Measurements from ENCODE around the gene SCAMP5. TPM values are rescaled to one million over a fixed set of nuclear protein-coding genes. Genes with fewer than 3 reads are reported as not detected.

SCAMP5 gene, protein sequence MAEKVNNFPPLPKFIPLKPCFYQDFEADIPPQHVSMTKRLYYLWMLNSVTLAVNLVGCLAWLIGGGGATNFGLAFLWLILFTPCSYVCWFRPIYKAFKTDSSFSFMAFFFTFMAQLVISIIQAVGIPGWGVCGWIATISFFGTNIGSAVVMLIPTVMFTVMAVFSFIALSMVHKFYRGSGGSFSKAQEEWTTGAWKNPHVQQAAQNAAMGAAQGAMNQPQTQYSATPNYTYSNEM
- 10 to 100 TPM; 18.8 to 28.3 (median 22.6) TPM for polyA plus RNA-seq (ENCODE audit: insufficient read length in 4 of 4)

DNA sequence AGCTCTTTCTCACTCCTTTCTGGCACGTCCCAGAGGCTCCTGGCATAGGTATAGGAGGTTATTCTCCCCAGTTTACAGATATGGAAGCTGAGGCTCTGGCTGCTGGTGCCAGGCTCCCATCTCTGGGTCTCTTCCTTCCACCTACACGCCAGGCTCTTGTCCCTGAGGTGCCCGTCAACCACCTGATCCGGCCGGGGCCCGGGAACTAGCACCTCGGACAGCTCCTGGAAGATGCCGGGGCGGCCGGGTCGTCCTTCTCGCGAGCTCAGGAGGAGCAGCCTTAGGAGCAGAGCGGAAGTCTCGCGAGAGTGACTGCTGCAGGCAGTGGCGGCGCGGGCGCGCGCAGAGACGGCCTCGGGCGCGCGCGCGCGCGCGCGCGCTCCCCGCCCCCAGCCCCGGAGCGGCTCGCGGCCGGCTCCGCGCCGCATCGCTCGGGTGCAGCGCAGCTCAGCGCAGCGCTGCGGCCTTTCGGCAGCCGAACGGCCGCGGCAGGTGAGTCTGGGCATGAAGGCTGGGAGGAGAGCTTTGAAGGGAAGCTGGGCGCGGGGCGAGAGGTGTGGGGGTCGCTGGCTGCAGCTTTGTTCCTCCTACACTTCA is at the start of gene SCAMP5:
SCAMP5 (plus strand) TSS at position 382 of the 597 bp plus-strand sequence. CDS start 16,277 bp downstream, outside the sequence.
- peak; percentile 86 to 92 (median 88) for DNase-seq (ENCODE audit: low read depth in 4 of 4, low spot score in 3 of 4)

DNA sequence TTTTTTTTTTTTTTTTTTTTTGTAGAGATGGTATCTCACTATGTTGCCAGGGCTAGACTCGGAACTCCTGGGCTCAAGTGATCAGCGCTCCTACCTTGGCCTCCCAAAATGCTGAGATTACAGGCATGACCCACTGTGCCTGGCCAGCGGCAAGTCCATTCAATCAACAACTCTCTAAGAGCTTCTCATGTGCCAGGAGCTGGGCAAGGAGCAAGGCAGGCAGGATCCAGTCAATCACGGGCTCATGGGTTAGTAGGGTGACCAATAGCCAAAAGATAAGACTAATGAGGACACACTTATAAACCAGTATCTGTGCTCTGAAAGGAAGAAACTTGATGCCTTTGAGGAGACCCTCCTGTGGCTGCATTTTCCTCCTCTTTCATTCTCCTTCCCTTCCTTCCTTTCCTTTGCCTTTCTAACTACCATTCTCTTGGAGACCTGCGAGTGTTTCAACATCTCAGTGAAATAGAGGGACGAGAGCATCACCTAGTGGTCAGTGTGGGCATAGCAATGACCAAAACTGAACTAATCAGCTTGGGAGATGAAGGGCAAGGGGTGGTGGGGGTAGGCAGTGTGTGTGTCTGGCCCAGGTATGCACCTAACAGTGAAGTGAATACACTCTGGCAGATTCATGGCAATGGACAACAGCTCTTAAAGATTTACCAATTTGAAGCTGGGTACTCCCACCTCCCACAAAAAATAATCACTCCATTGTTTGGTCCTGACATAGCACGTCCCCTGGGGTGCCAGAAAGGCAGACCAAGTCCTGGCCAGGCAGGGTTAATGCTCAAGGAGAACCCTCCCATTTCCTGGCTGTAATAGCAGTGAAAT is 45.1 kb upstream of the SCAMP5 start:
- peak in 1 of 4 donors; percentile 69 for DNase-seq (ENCODE audit: low read depth in 4 of 4, low spot score in 3 of 4)

DNA sequence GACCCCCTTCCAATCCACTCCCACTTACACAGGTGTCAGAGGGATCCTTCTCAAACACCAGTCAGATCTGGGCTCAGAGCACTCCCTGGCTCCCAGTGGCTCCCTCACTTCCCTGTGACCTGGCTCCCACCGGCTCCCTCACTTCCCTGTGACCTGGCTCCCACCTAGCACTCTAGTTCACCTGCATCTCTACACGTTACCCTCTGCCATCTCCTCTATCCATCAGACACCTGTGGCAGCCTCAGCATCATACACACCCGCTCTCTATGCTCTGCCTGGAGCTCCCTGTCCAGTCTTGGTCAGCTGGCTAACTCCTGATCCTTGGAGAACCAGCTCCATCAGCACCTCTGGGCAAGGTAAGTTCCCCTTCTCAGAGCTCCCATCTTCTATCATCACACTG is 44.4 kb upstream of the SCAMP5 start:
- DNase-seq (ENCODE audit: low read depth in 4 of 4, low spot score in 3 of 4): no peak

DNA sequence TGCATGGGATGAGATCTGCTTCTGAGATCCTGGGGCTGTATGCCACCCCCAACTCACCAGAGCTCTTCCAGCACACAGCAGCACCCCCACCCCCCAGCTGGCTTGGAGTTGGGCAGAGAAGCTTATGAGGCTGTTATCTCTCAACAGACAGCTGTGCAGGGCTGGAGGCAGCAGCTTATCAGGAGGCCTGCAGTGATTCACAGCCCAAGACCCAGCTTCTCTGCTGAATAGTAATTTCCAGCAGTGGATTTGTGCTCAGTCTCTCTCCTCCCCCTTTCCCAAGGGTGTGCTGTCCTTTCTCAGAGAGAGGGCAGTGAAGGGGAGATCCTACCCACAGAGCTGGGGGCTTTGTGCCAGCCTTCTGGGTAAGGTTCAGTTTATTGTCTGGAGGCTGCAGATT is 40.8 kb upstream of the SCAMP5 start:
- DNase-seq (ENCODE audit: low read depth in 4 of 4, low spot score in 3 of 4): no peak

DNA sequence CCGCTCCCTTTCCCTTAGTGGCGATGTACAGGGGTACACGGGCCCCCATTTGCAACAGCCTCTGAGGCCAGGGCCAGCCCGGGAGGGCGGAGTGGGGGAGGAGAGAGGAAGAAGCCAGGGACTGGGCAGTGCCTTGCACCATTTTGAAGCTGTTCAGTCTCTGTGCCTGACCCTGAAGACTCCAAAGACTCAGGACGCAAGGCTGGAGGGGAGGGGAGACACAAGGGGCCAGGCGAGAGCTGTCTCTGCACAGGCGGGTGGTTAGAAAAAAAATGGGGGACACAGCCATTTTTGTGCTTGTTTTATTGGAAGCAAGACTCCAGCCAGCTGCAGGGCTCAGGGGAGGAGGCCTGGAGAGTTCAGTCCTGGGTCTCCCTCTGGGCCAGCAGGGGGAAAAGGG is 40.3 kb upstream of the SCAMP5 start:
- no peak for DNase-seq (ENCODE audit: low read depth in 4 of 4, low spot score in 3 of 4)

DNA sequence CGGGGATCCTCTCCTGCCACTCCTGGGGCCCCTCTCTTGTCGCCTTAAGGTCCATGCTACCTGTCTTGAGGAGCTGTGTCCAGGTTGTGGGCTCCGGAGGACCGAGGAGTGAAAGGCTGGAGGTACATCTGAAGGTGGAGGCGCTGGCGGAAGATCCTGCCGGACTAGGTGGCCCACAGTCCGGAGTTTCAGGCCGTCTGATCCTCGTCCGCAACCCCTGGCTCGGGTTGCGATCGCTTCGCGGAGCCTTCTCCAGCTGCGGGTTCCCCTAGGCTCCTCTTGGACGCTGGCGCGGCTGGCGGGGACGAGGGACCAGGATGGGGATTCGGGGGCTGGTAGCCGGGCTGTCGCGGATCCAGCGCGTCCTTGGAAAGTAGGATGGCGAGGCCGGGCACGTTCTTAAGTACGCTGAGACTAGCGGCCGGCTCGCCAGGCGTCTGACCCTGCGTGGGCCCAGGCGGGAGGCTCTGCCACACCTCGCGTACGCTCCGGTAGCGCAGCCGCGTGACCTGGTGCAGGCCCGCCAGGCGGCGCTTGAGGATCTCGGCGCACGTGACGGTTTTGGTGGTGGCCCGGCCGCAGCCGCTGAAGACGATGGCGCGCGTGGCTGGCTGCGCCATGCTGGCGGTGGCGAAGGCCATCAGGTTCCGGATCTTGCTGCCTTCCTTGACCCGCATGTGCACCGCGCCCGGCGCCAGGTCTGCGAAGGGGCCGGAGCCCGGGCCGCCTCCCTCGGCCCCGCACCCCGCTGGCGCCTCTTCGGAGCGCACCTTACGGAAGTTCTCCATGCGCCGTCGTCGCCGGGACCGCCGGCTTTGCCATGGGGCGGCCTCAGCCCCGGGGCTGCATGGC is 39.3 kb upstream of the SCAMP5 start:
- DNase-seq (ENCODE audit: low read depth in 4 of 4, low spot score in 3 of 4): no peak

DNA sequence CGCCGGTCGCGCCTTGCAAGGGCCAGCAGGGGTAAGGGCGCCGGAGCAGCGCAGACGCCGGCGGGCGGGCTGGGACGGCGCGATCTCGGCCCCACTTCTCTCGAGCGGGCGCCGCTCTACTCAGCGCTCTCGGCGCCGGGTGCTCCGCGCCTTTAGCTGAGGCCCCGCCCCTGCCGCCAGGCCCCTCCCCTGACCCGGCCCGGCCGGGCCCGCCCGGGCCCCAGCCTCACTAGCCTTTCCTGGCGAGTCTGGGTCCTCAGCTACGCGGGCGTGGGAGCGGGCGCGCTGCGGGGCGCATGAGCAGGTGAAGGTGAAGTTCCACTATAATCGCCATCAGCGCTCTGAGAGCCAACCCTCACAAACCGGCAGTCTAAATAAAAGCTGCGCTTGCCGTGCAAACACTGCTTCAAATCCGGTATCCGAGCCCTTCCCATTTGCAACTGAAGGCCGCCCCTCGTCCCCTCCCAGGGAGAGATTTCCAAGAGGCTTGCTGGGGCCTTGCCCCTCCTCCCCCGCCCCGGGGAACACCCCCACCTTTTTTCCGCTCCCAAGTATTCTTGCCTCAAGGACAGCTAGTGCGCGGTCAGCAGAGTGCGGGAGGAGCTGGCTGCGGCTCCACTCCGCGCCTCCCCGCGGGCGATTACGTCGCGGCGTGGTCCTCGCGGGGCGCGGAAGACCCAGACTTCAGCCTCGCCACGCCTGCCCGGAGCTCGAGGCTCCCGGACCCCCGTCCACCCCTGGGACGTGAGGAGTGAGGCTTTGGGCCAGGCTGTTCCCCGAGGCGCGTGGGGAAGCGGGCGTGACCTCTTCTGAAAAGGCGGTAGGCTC is 38.5 kb upstream of the SCAMP5 start, which contains the start of gene RPP25:
RPP25 (minus strand) TSS at position 125 of the 828 bp plus-strand sequence. CDS start 189 bp downstream, outside the sequence.
- no peak for DNase-seq (ENCODE audit: low read depth in 4 of 4, low spot score in 3 of 4)

DNA sequence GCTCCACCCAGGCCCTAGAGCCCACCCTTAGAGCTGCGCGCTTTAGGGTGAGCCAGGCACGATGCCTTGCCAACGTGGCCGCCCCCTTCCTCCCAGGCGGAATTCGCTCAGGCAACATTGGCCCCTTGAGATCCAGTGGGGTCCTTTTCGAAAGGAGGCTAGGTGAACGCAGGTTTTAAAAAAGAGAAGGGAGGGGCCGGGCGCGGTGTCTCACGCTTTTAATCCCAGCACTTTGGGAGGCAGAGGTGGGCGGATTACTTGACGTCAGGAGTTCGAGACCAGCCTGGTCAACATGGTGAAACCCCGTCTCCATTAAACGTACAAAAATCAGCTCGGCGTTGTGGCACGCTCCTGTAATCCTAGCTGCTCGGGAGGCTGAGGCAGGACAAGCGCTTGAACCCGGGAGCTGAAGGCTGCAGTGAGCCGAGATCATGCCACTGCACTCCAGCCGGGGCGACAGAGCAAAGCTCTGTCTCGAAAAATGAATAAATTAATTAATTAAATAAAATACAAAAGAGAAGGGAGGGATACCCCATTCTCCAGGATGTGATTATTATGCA is 37.8 kb upstream of the SCAMP5 start:
- no peak for DNase-seq (ENCODE audit: low read depth in 4 of 4, low spot score in 3 of 4)

DNA sequence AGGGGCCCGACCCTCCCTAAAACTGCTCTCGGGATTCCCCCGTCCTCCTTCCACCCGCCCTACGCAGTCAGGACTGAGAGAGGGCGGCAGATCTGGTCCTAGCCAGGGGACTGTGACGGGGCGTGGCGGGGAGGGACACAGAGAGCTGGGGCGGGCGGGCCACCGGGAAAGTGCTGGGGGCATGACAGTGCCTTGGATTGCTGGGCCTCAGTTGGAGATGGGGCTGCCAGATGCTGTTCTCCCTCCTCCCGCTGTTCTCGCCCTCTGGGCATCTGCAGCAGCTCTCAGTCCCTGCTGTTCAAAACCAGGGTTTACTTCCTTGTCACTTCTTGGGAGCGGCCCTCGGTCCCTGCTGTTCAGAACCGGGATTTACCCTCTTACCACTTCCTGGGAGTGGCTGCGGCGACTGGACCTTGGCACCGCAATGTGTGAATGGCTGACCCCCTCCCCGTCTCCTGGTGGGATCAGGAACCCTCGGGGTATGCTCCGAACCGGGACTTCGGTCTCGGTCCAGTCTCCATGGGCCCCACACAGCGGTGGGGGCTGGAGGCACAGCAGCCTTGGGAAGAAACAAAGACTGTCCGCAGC is 36.9 kb upstream of the SCAMP5 start:
- DNase-seq (ENCODE audit: low read depth in 4 of 4, low spot score in 3 of 4): no peak

DNA sequence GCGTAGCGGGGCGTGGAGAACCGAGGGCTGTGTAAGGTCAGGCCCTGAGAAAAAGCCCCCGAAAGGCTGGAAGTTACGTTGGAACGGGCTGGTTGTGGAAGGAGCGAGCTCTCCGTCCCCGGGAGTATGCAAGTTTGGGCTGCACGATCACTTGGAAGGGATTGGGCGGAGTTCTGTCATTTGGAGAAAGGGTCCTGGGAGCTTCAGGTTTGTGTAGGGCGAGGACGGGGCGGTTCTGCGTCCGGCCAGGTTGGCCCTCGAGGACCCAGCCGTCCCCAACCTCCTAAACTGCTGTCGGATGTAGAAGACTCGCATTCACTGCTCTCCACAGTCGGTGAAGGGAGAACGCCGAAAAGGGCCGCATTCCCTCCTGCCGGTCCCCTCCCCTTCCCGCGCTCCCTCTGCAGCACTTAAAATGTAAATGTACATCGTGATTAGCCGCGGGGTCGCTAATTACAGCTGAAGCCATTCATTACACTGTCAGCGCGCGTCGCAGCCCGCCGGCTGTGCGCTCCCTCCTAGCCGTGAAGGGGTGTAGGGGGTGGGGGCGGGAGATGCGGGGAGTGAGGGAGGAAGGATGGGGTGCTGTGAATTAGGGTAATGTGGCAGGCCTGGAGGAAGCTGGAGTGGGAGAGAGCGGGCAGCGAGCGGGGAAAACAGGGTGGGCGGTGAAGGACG is 36.3 kb upstream of the SCAMP5 start:
- DNase-seq (ENCODE audit: low read depth in 4 of 4, low spot score in 3 of 4): no peak

DNA sequence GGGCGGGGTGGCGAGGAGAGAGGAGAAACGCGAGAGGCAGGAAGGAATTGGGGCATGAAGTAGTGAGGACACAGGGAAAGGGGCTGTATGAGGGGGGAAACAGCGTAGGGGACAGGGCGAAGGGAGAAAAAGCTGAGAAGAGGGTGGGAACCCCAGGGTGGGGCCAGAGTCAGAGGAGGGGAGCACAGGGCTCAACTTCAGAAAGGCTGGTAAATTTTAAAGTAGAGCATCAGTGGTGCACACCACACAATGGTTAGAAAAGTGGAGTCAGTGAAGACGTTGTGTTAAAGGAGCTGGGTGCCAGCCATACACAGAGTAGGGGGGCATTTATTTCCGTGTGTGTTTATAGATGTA is 35.8 kb upstream of the SCAMP5 start:
- no peak for DNase-seq (ENCODE audit: low read depth in 4 of 4, low spot score in 3 of 4)

DNA sequence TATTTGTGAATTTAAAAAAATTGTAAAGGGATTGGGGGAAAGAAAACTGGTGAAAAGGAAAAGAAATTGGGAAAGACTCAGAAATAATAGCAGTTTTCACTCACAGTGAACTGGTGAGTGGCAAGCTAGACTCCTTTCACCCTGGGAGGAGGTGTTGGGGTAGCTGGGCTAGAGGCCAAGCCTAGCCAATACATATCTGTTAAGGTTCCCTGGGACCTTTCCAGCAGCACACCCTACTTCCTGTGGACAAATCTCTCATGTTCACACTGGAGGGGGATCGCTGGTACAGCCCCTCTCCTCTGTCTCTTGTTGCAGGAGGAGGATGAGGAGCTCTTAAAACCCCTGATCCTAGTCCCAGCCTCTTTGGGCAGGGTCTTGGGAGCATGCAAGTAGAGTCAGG is 35.1 kb upstream of the SCAMP5 start:
- no peak for DNase-seq (ENCODE audit: low read depth in 4 of 4, low spot score in 3 of 4)

DNA sequence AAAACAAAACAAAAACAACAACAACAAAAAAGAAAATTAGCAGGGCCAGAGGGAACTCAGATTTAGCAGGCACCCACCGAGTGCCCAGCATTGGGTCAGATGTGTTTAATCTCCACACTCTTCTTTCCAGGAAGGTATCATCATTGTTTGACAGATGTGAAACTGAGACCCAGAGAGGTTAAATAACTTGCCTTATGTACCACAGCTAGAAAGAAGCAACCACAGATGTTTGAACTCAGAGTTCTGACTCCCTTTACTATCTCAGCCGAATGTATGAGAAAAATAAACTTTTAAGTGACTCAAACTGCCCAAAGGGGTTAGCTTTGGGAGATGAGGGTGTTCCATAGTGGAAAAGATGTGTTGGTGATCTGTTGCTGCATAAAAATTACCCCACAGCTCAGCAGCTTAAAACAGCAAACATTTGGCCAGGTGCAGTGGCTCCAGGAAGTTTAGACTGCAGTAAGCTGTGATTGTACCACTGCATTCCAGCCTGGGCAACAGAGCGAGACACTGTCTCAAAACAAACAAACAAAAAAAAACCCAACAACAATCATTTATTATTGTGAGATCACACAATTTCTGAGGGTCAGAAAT is 34.3 kb upstream of the SCAMP5 start:
- DNase-seq (ENCODE audit: low read depth in 4 of 4, low spot score in 3 of 4): no peak

DNA sequence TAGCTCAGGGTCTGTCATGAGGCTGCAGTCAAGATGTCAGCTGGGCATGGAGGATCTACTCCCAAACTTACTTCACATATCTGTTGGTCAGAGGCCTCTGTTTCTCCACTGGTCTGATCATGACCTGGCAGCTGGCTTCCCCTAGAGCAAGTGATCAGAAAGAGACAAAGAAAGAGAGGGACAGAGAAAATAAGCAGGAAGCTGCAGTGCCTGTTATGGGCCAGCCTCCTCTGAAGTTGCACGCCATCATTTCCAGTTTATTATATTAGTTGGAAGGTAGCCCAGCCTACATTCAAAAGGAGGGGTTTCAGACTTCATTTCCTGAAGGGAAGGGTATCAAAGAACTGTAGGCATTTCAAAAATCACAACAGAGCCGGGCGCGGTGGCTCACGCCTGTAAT is 33.7 kb upstream of the SCAMP5 start:
- no peak for DNase-seq (ENCODE audit: low read depth in 4 of 4, low spot score in 3 of 4)

DNA sequence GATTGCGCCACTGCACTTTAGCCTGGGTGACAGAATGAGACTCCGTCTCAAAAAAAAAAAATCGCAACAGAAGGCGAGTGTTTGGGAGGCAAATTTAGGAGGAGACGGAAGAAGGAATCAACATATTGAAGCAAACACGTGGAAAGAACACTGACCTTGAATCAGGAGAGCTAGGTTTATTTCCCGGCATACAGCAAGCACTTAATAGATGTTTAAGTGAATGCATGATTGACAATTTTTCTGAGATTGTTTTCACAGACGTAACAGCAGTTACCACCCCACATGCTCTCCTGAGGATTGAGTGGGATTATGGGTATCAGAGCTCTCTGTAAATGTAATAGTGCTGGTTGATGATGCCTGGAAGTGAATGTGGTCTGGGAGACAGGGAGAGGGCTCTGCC is 33.1 kb upstream of the SCAMP5 start:
- DNase-seq (ENCODE audit: low read depth in 4 of 4, low spot score in 3 of 4): no peak

DNA sequence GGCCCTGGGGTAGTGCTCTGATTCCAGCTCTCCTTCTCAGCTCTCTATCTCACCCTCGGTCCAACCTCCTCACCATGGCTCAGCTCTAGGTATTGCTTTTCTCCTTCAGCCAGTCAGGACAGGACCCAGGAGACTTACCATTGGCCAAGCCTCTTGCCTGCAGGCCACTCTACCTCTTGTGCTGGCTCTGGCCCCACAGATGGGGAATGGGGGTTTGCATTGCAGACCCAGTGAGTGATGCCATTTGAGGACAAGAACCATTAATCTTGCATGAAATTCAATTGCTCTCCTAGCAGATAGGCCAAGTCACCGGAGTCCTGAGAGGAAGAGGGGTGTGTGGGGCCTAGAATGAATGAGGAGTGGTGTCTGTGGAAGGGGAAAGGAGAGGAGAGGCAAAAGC is 32.7 kb upstream of the SCAMP5 start:
- DNase-seq (ENCODE audit: low read depth in 4 of 4, low spot score in 3 of 4): no peak

DNA sequence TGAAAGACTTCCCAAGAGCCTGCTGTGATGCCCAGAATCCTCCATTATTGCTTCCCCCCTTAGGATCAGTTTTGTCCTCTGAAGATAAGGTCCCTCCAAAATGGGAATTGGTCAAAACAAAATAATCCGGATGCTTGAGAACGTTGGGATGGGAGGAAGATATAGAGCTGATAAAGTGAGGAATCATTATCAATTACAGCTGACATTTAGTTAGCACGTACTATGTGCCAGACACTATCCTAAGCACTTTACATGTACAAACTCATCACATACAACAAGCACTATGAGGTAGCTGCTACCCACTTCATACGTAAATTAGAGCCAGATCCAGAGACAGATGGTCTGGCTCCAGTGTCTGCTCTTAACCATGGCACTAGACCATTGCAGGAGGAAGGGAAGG is 32.1 kb upstream of the SCAMP5 start:
- DNase-seq (ENCODE audit: low read depth in 4 of 4, low spot score in 3 of 4): no peak

DNA sequence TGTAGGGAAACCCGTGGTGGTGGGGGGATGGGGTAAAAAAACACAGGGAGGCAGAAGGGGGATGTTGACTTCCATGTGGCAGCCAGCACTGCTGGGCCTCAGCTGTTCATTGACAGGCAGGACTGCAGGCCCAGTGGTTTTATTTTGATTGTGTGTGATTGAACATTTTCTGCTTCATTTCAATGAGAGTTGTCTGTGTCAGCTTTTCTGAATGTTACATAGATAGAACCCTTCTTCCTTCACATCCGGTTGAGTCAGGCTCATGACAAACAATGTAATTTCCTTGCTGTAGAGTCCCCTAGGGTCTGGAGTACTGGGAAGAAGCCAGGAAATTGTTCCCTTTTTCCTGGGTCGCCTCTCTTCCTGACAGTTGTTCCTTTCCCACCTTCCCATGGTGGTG is 30.6 kb upstream of the SCAMP5 start:
- no peak for DNase-seq (ENCODE audit: low read depth in 4 of 4, low spot score in 3 of 4)

Measured in right renal pelvis (tissue), 4 donors.